ENCODE data around the gene ALDH1B1.
A peak's percentile ranks its signal among the peaks of the same experiment; 100 is the strongest.
"Not testable (repeated sequence)": the region's sequence is repeated elsewhere in the genome, so short reads cannot be mapped to it uniquely, and the experiment has no call there.

Gene ALDH1B1

DNA sequence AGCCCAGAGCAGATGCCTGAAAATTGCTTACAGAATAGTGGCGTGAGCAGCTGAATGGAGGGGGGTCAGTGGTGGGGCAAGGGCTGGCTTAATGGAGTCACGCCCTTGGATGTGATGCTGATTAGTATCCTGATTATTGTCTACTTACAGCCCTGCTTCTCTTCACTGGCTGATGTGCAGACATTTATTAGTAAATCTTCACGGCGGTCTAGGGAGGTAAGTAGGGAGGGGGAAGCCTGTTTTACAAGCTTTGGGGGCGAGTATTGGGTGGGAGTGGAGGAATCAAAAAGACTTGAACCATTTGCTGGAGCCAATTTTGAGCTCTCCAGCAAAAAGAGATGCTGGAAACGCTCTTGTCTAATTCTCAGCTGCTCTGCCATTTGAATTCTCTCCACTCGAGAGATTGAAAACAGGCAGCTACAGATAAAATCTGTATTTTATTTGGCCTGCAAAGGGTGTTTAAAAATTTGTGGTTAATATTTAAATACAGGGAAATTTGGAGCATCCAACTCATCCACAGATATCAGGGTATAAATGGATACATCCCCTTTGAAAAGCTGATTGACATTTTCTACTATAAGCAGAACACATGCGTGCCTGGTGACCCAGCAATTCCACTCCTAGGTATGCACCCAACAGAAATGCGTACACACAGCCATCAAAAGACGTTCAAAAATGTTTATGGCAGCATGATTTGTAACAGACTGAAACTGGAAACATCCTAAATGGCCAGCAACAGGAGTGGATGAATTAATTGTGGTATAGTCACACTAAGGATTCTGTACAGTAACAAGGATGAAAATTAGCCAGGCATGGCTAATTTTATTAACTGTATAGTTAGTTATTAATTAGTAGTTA lies 19.5 kb upstream of the ALDH1B1 start:
- H3K27ac ChIP-seq = no peak overlapping the region
- no peak overlapping the region for H3K4me3 ChIP-seq
- TF ChIP-seq, protein P1, sequence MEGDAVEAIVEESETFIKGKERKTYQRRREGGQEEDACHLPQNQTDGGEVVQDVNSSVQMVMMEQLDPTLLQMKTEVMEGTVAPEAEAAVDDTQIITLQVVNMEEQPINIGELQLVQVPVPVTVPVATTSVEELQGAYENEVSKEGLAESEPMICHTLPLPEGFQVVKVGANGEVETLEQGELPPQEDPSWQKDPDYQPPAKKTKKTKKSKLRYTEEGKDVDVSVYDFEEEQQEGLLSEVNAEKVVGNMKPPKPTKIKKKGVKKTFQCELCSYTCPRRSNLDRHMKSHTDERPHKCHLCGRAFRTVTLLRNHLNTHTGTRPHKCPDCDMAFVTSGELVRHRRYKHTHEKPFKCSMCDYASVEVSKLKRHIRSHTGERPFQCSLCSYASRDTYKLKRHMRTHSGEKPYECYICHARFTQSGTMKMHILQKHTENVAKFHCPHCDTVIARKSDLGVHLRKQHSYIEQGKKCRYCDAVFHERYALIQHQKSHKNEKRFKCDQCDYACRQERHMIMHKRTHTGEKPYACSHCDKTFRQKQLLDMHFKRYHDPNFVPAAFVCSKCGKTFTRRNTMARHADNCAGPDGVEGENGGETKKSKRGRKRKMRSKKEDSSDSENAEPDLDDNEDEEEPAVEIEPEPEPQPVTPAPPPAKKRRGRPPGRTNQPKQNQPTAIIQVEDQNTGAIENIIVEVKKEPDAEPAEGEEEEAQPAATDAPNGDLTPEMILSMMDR (IDR thresholded peaks at IDR 0.05) = no peak

DNA sequence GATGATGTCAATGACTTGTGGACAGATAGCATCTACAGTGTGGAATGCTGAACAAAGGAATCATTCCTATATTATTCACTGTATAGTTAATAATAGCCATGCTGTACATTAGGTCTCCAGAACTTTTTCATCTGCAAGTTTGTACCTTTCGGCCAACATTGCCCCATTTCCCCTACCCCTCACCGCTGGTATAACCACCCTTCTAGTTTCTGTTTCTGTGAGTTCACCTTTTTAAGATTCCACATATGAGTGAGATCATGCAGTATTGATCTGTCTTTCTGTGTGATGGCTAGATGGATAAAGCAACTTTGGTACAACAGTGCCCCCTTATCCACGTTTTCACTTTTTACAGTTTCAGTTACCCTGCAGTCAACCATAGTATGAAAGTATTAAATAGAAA lies 18.8 kb upstream of the ALDH1B1 start:
- TF ChIP-seq, protein P1 (IDR thresholded peaks at IDR 0.05) = no peak
- DNase-seq (ENCODE audit: low spot score) = no peak
- Histone ChIP-seq H3K27ac (no peak overlapping the region), H3K4me3 (no peak overlapping the region)

More for the DNA sequence above, 19.5 kb upstream of the ALDH1B1 start:
- peak; percentile 49 for DNase-seq (ENCODE audit: low spot score)

DNA sequence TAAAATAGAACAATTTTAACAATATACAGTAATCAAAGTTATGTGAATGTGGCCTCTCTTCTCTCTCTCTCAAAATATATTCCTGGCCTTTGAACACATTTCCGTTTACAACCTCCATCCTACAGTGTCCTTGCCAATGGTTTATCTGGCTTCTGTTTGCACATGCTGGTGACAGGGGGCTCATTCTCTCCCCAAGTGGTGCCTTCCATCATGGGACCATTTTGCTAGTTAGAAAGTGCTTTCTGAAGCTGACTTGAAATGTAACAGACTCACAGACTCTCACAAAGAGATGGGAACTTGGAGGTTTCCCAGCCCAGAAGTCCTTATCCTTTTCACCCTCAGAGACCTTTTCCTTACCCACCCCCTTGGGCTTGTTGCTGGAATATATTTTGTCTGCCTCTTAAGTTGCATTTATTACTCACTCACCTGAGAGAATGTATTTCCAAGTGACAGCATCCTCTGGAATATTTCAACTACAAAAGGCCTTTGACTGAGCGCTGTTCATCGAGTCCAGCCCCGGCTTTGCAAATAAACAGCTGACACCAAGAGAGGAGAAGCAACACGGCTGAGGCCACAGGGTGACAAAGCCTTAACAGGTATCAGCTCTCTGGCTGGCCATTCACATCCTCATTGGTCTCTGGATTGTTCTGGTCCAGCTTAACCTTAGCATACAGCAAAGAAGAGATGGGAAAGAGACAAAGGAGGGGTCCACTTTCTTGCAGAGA lies 17.5 kb upstream of the ALDH1B1 start:
- no peak for DNase-seq (ENCODE audit: low spot score)
- TF ChIP-seq, protein P1 (IDR thresholded peaks at IDR 0.05) = no peak
- no peak overlapping the region for H3K27ac ChIP-seq

DNA sequence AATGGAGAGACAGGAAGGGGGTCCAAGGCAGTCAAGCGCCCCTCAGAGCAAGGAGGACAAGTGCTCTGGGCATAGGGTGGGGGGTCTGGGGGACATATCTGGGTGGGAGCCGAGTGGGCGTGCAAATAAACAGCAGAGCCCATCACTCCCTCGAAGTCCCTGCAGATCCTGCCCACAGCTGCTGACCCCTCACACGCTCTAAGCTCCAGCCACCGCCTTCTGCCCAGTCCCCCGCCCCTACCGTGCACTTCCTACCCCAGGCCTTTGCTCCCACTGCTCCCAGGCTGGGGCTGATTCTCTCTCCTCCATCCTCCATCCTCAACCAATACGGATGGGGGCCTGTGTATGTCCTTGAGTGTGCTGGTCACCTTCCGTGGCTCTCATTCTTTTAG lies 16.9 kb upstream of the ALDH1B1 start:
- TF ChIP-seq, protein P1 (IDR thresholded peaks at IDR 0.05) = no peak
- H3K27ac ChIP-seq = peak overlapping the region in 1 of 2 donors; percentile 36

More for the DNA sequence above, 17.5 kb upstream of the ALDH1B1 start:
- no peak overlapping the region for H3K4me3 ChIP-seq

DNA sequence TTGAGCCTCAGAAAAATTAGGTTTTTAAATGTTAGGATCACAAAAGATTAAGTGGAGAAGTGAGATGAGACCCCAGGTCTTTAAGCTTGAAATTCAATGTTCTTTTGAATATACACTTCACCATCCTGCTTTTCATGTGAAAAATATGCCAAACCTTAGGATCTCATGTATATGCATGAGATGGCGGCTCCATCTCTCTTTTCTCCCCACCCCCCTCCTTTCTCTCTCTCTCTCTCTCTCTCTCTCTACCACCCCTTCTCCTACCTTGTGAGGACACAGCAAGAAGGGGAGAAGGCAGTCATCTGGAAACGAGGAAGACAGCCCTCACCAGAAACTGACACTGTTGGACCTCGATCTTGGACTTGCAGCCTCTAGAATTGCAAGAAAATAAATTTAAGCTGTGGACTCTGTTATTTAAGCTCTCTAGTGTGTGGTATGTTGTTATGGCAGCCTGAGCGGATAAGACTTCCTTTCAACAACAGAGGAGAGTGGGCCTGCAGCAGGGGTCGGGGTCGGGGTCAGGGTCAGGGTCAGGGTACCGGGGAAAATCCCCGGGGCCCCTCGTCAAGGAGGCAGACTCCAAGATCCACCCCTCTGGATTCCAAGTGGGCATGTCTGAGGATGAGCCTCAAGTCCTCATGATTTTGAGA lies 16.4 kb upstream of the ALDH1B1 start:
- no peak for DNase-seq (ENCODE audit: low spot score)
- TF ChIP-seq, protein P1 (IDR thresholded peaks at IDR 0.05) = no peak
- Histone ChIP-seq H3K4me3 (no peak overlapping the region), H3K27ac (peak overlapping the region; percentile 52 to 70)

More for the DNA sequence above, 16.9 kb upstream of the ALDH1B1 start:
- no peak overlapping the region for H3K4me3 ChIP-seq
- DNase-seq (ENCODE audit: low spot score) = no peak

DNA sequence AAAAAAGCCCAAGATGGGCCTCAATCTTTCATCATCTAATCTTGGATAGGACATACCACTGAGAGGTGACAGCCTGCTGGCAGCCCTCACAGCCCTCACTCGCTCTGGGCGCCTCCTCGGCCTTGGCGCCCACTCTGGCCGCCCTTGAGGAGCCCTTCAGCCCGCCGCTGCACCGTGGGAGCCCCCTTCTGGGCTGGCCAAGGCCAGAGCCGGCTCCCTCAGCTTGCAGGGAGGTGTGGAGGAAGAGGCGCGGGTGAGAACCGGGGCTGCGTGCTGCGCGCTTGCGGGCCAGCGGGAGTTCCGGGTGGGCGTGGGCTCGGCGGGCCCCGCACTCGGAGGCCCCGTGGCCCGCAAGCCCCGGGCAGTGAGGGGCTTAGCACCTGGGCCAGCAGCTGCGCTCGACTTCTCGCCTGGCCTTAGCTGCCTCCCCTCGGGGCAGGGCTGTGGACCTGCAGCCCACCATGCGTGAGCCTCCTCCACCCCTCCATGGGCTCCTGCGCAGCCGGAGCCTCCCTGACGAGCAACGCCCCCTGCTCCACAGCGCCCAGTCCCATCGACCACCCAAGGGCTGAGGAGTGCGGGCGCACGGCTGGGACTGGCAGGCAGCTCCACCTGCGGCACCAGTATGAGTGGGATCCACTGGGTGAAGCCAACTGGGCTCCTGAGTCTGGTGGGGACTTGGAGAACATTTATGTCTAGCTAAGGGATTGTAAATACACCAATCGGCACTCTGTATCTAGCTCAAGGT lies 15.0 kb upstream of the ALDH1B1 start:
- peak overlapping the region; percentile 52 to 70 for H3K27ac ChIP-seq
- not testable (repeated sequence) for H3K4me3 ChIP-seq; DNase-seq (ENCODE audit: low spot score)

Data from coronary artery (tissue), 2 donors.